ENCODE data around the gene JAG2.
A peak's percentile ranks its signal among the peaks of the same experiment; 100 is the strongest.

Gene JAG2

DNA sequence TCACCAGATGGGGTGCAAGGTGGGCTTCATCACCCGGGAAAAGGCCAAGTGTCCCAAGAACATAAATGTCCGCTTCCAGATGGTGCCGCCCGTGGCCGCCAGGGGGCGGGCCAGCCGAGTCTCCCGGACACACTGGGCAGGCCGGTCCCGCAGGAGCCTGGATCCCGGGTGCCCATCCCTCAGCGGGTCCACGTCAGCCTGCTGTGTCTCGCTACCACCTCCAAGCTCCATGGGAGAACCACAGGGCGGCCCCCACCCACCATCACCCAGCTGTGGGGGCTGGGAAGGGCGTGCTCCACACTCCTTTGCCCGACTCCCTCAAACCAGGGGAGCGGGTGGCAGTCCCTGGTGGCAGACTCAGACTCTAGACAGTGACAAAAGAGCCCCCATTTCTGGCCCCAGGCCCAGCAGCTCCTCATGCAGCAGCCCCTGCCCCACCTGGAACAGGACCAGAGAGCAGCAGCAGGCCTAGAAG is 34.5 kb upstream of the JAG2 start:
- Histone ChIP-seq H3K27ac (ENCODE audit: low read depth, low read length) (no peak overlapping the region), H3K9ac (ENCODE audit: low read depth, low read length) (no peak overlapping the region), H3K27me3 (ENCODE audit: control insufficient read depth, insufficient read depth, low read length) (peaks cover 5% of the 10 kb centered on the region), H3K4me1 (ENCODE audit: control insufficient read depth, insufficient read depth, low read length) (no peaks in the 10 kb centered on the region), H3K9me3 (ENCODE audit: control insufficient read depth, insufficient read depth, low read length) (no peaks in the 10 kb centered on the region), H3K36me3 (ENCODE audit: control insufficient read depth, insufficient read depth, low read length) (no peaks in the 10 kb centered on the region), H3K4me3 (ENCODE audit: low read depth, low read length) (no peak overlapping the region)

DNA sequence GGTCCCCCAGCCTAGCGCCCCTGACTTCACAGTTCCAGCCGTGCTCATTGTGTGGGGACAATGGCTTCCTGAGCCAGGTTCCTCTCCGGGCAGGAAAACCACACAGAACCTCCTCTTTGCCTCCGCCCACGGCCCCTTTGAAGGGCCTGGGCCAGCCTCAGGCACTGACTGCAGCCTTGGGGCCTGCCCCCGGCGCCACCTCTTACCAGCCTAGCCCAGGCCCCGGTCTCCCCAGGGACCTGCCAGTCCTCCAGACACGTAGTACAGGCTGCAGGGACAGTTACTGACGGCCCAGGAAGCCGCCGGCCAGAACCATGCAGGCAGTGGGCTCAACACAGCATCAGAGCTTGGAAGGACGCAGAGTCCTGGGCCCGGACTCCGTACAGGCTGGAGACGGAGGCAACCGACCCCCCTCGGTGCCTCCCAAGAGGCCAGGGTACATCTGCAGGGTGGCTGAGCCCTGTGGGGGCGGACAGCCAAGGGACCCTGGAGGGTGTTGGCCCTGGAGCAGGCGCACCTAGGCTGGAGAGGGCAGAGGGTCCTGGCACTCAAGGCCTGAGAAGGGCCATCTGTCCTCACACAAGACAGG is 33.4 kb upstream of the JAG2 start:
- no peaks in the 10 kb centered on the region for H3K9me3 ChIP-seq (ENCODE audit: control insufficient read depth, insufficient read depth, low read length)
- H3K27ac ChIP-seq (ENCODE audit: low read depth, low read length): no peak overlapping the region
- H3K9ac ChIP-seq (ENCODE audit: low read depth, low read length): no peak overlapping the region
- H3K4me1 ChIP-seq (ENCODE audit: control insufficient read depth, insufficient read depth, low read length): no peaks in the 10 kb centered on the region
- H3K4me3 ChIP-seq (ENCODE audit: low read depth, low read length): no peak overlapping the region
- H3K27me3 ChIP-seq (ENCODE audit: control insufficient read depth, insufficient read depth, low read length): peaks cover 16% of the 10 kb centered on the region
- H3K36me3 ChIP-seq (ENCODE audit: control insufficient read depth, insufficient read depth, low read length): no peaks in the 10 kb centered on the region

DNA sequence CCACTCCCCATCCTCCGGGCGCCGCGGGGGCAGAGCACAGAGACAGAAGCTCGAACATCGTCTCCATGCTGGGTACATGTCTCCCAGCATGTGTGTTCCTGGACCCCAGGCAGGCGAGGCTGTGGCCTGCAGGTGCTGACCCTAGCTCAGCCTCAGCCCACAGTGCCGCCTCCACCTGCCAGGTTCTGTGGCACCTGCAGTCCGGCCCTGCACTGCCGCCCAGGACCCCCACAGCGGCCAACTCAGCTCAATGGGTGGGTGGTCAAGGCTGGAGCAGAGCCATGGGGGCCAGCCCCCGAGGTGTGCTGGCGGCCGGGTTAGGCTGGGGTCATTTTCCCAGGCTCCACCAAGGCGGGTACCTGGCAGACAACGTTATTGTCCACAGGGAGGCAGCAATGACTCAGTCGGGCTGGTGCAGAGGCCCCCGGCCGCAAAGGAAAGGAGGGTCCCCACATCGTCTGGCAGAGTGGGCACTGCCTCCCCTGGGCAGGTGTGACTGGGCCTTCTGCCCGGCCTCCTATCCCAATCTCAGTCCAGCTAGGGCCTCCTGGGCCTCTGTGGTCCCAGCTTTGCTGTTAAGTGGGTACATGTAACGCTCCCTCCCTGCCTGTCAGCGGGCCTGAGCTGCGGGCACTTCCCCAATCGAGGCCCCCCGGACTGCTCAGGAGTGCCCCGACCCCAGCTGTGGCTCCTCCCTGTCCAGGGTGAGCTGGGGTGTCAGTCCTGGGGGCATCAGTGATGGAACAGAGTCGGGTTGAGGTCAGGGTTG is 32.8 kb upstream of the JAG2 start:
- Histone ChIP-seq H3K9ac (ENCODE audit: low read depth, low read length) (no peak overlapping the region), H3K36me3 (ENCODE audit: control insufficient read depth, insufficient read depth, low read length) (no peaks in the 10 kb centered on the region), H3K27me3 (ENCODE audit: control insufficient read depth, insufficient read depth, low read length) (peaks cover 17% of the 10 kb centered on the region), H3K9me3 (ENCODE audit: control insufficient read depth, insufficient read depth, low read length) (no peaks in the 10 kb centered on the region), H3K4me1 (ENCODE audit: control insufficient read depth, insufficient read depth, low read length) (no peaks in the 10 kb centered on the region), H3K4me3 (ENCODE audit: low read depth, low read length) (no peak overlapping the region), H3K27ac (ENCODE audit: low read depth, low read length) (no peak overlapping the region)

DNA sequence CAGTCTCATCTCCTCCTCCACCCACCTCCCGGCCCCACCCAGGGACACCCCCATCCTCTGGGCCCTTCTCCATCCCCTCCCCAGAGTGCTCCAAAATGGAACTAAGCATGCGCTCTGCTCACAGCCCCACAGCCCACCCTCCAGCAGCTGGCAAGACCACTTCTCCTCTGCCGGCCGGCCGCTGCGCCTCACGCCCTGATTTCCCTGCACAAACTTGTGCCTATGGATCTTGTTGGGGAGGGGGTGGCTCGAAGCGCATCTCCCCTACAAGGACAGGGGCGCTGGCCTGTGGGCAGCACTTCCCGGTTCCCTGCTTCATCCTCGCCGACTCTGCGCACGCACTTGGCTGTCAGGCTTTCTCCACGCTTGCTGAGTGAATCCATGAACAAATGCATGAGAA is 32.1 kb upstream of the JAG2 start:
- H3K4me1 ChIP-seq (ENCODE audit: control insufficient read depth, insufficient read depth, low read length): peaks cover 6% of the 10 kb centered on the region; the same call in 1 of the 2 replicates
- no peak overlapping the region for H3K27ac ChIP-seq (ENCODE audit: low read depth, low read length)
- H3K27me3 ChIP-seq (ENCODE audit: control insufficient read depth, insufficient read depth, low read length): peaks cover 24% of the 10 kb centered on the region
- H3K9me3 ChIP-seq (ENCODE audit: control insufficient read depth, insufficient read depth, low read length): no peaks in the 10 kb centered on the region
- H3K9ac ChIP-seq (ENCODE audit: low read depth, low read length): no peak overlapping the region
- H3K4me3 ChIP-seq (ENCODE audit: low read depth, low read length): no peak overlapping the region
- H3K36me3 ChIP-seq (ENCODE audit: control insufficient read depth, insufficient read depth, low read length): no peaks in the 10 kb centered on the region

DNA sequence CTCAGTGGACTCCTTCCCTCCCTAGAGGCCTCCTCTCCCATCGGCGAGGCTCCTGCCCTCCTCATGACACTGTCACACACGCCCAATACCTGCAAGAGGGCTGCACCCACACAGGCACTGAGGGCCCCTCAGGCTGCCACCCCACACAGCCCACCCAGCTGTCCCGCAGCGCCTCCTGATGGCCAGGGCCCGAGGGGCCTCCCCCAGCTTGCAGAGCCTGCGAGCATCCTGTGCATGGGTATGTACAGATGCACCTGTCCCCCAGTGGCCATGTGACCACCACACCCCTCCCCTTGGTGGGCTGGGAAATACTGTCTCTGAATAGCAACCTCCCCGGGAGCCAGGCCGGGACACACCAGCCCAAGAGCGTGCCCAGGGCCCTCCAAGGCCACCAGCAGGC is 31.5 kb upstream of the JAG2 start:
- no peaks in the 10 kb centered on the region for H3K9me3 ChIP-seq (ENCODE audit: control insufficient read depth, insufficient read depth, low read length)
- no peak overlapping the region for H3K4me3 ChIP-seq (ENCODE audit: low read depth, low read length)
- no peaks in the 10 kb centered on the region for H3K36me3 ChIP-seq (ENCODE audit: control insufficient read depth, insufficient read depth, low read length)
- no peak overlapping the region for H3K27ac ChIP-seq (ENCODE audit: low read depth, low read length)
- H3K9ac ChIP-seq (ENCODE audit: low read depth, low read length): no peak overlapping the region
- peaks cover 24% of the 10 kb centered on the region for H3K27me3 ChIP-seq (ENCODE audit: control insufficient read depth, insufficient read depth, low read length)
- H3K4me1 ChIP-seq (ENCODE audit: control insufficient read depth, insufficient read depth, low read length): peaks cover 6% of the 10 kb centered on the region; the same call in 1 of the 2 replicates

DNA sequence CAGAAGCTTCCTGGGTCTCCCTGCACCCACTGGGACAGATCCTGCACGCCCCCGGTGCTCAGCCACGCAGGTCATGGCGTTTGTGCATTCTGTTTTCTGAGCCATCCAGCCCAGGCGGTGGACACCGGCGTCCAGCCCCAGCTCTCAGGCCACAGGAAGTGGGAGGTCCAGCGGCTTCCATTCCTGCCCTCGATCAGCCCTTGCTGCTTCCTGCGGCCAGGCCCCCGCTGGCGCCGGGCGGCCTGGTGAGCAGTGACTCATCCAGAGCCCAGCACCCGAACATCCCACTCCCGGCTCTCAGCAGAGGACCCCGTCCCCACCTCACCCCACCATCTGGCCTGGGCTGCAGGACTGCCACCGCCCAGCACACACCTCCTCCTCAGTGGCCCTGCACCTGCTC is 30.5 kb upstream of the JAG2 start:
- no peak overlapping the region for H3K27ac ChIP-seq (ENCODE audit: low read depth, low read length)
- H3K27me3 ChIP-seq (ENCODE audit: control insufficient read depth, insufficient read depth, low read length): peaks cover 31% of the 10 kb centered on the region
- H3K36me3 ChIP-seq (ENCODE audit: control insufficient read depth, insufficient read depth, low read length): no peaks in the 10 kb centered on the region
- H3K9me3 ChIP-seq (ENCODE audit: control insufficient read depth, insufficient read depth, low read length): no peaks in the 10 kb centered on the region
- no peak overlapping the region for H3K4me3 ChIP-seq (ENCODE audit: low read depth, low read length)
- peaks cover 6% of the 10 kb centered on the region; the same call in 1 of the 2 replicates for H3K4me1 ChIP-seq (ENCODE audit: control insufficient read depth, insufficient read depth, low read length)
- H3K9ac ChIP-seq (ENCODE audit: low read depth, low read length): no peak overlapping the region

DNA sequence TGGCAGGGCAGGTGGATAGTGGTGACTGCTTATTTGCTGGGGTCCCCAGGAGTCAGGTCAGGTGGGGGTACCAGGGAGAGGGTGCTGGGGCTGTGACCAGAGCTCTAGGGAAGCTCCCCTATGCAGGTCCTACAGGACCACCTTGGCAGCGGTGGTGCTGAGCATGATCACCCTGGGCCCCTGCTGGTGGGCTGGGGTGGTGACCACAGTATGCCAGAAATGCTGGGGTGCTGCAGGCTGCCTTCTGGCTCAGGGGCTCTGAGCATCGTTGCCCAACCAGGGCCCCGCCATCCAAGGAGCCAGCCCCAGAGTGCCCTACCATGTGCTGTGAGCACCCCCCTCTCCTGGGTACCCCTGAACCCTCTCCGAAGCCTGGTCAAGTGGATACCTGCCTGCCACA is 30.0 kb upstream of the JAG2 start:
- no peak overlapping the region for H3K4me3 ChIP-seq (ENCODE audit: low read depth, low read length)
- H3K36me3 ChIP-seq (ENCODE audit: control insufficient read depth, insufficient read depth, low read length): no peaks in the 10 kb centered on the region
- peaks cover 6% of the 10 kb centered on the region; the same call in 1 of the 2 replicates for H3K4me1 ChIP-seq (ENCODE audit: control insufficient read depth, insufficient read depth, low read length)
- H3K27me3 ChIP-seq (ENCODE audit: control insufficient read depth, insufficient read depth, low read length): peaks cover 34% of the 10 kb centered on the region
- H3K9ac ChIP-seq (ENCODE audit: low read depth, low read length): no peak overlapping the region
- H3K27ac ChIP-seq (ENCODE audit: low read depth, low read length): no peak overlapping the region
- H3K9me3 ChIP-seq (ENCODE audit: control insufficient read depth, insufficient read depth, low read length): no peaks in the 10 kb centered on the region

DNA sequence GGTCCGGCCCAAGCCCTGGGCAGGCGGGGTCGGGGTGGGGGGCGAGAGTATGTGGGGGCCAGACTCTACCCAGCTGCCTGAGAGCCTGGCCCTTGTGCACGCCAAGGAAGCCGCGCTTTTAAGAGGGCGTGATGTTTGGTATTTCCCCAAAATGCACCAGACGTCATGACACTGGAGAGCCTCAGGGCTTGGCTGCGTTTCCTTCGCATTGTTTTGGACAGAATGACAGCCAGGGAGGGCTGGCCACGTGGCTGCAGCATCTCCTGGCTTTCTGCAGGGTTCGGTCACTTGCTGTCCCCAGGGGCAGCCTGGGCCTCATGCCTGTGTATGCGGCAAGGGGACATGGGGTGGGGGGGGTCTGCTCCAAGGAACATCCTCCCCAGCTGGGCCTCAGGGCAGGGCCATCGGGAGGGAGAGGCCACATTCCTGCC is 28.6 kb upstream of the JAG2 start:
- Histone ChIP-seq H3K9me3 (ENCODE audit: control insufficient read depth, insufficient read depth, low read length) (no peaks in the 10 kb centered on the region), H3K4me3 (ENCODE audit: low read depth, low read length) (no peak overlapping the region; the same call in 1 of the 2 replicates), H3K27me3 (ENCODE audit: control insufficient read depth, insufficient read depth, low read length) (peaks cover 34% of the 10 kb centered on the region), H3K27ac (ENCODE audit: low read depth, low read length) (no peak overlapping the region), H3K36me3 (ENCODE audit: control insufficient read depth, insufficient read depth, low read length) (no peaks in the 10 kb centered on the region), H3K4me1 (ENCODE audit: control insufficient read depth, insufficient read depth, low read length) (peaks cover 6% of the 10 kb centered on the region; the same call in 1 of the 2 replicates), H3K9ac (ENCODE audit: low read depth, low read length) (no peak overlapping the region)

DNA sequence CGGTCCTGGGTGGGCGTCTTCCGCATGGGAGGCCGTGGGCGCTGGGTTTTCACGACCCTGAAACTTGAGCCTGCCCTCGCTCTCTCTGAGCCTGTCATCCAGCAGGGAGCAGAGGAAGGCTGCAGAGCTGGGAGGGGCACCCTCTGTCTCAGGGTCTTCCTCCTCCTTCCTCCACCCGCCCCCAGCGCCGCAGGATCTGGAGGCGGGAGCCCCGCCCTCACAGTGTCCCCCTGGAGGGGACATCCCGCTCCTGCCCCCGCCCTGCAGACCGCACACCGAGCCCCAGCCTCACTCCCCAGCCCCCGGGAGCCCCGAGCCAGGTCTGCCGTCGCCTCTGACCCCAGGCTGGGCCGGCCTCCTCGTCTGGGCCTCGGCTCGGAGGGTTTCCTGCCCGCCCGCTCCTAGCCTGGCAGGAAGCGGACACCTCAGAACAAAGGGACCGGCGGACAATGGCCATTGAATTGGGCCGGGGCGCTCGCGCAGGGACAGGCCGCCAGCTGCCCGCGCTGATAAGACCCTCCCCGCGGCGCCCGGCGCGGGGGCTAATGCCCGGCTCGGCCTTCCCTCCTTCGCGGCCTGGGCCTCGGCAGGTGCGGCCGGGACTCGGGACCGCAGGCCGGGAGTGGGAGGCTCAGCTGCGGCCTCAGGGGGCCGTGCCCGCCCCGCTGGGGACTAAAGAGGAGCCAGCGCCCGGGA is 27.8 kb upstream of the JAG2 start:
- peak overlapping the region; percentile 66 for H3K27ac ChIP-seq (ENCODE audit: low read depth, low read length)
- H3K27me3 ChIP-seq (ENCODE audit: control insufficient read depth, insufficient read depth, low read length): peaks cover 34% of the 10 kb centered on the region
- no peaks in the 10 kb centered on the region for H3K9me3 ChIP-seq (ENCODE audit: control insufficient read depth, insufficient read depth, low read length)
- H3K9ac ChIP-seq (ENCODE audit: low read depth, low read length): no peak overlapping the region
- H3K4me1 ChIP-seq (ENCODE audit: control insufficient read depth, insufficient read depth, low read length): peaks cover 6% of the 10 kb centered on the region; the same call in 1 of the 2 replicates
- H3K4me3 ChIP-seq (ENCODE audit: low read depth, low read length): peak overlapping the region; percentile 48; the same call in 1 of the 2 replicates
- no peaks in the 10 kb centered on the region for H3K36me3 ChIP-seq (ENCODE audit: control insufficient read depth, insufficient read depth, low read length)

DNA sequence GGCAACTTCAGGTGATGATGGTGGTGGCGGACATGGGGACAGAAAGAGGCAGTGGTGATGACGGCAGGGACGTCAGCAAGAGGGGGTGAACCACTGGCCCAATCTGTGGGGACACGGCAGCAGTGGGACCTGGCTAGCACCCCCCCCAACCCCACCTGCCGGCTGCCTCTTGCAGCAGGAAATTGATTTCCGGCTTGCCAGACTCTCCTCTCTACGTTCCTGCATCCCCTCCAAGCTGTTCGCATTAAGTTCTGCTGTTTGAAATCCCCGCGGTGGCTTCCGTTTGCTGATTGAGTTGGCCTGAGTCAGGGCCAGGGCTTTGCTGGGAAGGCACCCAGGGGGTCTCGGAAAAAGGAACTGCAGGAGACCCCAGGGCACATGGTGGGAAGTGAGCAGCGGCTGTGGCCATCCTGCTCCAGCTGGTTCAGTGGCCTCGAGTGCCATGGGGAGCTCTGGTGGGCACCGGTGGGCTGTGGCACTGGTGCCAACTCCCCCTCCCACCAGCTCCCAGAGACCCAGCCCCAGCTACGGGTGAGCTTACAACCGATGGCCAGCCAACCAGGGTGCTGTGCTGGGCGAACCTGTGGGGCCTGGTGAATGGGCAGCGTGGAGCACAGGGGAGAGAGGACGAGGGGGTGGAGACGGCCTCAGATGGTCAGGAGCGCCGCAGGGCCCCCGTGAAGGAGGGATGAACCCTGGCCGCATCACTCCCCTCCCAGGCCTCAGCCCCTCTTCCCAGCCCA is 27.1 kb upstream of the JAG2 start:
- Histone ChIP-seq H3K27ac (ENCODE audit: low read depth, low read length) (peak overlapping the region; percentile 66), H3K36me3 (ENCODE audit: control insufficient read depth, insufficient read depth, low read length) (no peaks in the 10 kb centered on the region), H3K4me3 (ENCODE audit: low read depth, low read length) (peak overlapping the region; percentile 48; the same call in 1 of the 2 replicates), H3K27me3 (ENCODE audit: control insufficient read depth, insufficient read depth, low read length) (peaks cover 34% of the 10 kb centered on the region), H3K9me3 (ENCODE audit: control insufficient read depth, insufficient read depth, low read length) (no peaks in the 10 kb centered on the region), H3K9ac (ENCODE audit: low read depth, low read length) (no peak overlapping the region), H3K4me1 (ENCODE audit: control insufficient read depth, insufficient read depth, low read length) (peaks cover 6% of the 10 kb centered on the region; the same call in 1 of the 2 replicates)
